H4 (cell line): ENCODE results near the gene RCBTB1. TPM values are rescaled to one million over a fixed set of nuclear protein-coding genes. Genes with fewer than 3 reads are reported as not detected.
A peak's percentile ranks its signal among the peaks of the same experiment; 100 is the strongest.
"Not testable (repeated sequence)": the region's sequence is repeated elsewhere in the genome, so short reads cannot be mapped to it uniquely, and the experiment has no call there.

ENCODE experiments used
- DNase-seq: peaks from one replicate; pipeline ENCODE4 v3.0.0-alpha.2; 2015; ENCODE audit warnings: low spot score
- total RNA-seq: library from RNA; depleted of rRNA; stranded (reverse); fragments of >200 nt; shearing (Covaris generic); gene quantifications from 2 replicates; pipeline ENCODE4 v1.2.3, GENCODE V29; 2014; rRNA removed

RCBTB1 gene
- total RNA-seq = 8.4 and 10.8 TPM in 2 replicates

DNA sequence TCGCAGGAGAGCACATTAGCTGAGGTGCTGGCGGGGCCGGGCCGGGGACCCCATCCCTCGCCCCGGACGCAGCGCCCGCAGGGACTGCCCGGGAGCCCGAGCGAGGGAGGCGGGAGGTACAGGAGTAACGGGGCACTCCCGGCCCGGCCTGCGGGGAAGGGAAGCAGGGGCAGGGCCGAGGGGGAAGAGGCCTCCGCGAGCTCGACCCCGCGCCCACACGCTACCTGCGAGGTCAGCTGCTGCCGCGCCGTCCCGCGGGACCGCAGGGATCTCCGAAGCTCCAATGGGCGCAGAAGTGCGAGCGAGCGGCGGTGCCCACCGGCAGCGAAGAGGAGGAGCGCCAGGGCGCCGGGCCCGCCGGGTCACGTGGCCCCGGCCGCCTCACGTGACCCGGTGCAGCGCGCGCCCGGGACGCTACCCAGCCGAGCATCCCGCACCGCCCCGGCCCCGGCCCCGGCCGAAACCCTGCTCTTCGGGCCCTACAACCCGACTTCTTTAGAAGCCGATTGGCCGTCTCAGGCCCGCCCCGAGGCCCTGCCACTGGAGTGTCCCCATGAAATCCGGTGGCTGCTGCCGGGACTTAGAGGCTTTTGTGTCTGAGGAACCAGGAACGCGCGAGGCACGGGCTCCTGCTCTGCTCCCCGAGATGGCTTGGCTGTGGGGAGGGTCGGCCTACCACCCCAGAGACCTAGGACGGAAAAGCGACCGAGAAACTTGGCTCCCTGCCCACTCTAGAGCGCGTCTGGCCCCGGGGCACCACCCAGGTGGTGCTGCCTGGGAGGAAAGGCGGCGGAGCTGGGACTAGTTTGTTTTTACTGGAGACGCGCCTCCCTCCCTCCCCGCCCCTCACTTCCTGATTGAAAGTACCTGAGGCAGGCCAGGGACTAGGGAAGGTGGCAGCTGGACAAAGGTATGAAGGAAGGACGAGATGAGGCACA lies at the start of gene RCBTB1:
TSS of gene RCBTB1 (minus strand) at position 339 of the 938 bp plus-strand sequence. CDS start 18,279 bp downstream, outside the sequence.
- peak; percentile 16 for DNase-seq

DNA sequence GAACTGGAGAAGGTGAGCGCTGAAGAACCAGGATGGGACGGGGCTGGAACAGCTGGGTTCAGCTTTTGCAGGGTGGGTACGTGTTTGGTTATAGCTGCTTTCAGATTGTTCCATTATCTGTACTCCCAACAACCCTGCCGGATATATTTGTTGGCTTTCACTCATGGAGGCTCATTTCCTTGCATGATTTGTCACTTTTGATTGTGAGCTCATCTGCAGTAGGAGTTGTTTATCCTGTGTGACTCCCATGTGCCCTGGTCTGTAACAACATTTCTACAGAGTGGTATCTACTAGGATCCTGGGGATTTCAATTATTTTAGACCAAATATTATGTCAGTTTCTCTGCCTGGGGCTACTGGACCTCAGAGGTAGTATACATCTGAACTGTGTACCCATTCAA lies 48.4 kb upstream of the RCBTB1 start:
- no peak for DNase-seq

DNA sequence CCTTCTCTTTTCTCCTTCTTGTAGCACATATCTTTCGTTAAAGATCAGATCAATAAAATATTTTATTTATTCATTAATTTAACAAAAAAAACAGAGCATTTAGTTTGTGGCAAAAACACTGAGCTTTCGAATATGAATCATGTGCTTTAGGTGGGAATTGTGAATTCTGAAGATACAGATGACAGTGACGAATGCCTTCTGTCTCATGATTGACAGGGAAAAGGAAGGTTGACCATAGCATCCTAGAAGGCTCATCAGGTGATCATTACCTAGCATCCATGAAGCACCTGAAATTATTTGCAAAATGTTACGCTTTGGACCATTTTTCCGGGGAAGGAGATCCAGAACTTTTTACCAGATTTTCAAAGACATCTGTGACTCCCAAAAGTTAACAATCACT lies 46.8 kb upstream of the RCBTB1 start:
- no peak for DNase-seq

DNA sequence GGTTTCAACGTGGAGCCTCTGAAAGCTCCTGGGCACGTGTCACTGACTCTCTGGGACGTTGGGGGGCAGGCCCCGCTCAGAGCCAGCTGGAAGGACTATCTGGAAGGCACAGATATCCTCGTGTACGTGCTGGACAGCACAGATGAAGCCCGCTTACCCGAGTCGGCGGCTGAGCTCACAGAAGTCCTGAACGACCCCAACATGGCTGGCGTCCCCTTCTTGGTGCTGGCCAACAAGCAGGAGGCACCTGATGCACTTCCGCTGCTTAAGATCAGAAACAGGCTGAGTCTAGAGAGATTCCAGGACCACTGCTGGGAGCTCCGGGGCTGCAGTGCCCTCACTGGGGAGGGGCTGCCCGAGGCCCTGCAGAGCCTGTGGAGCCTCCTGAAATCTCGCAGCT lies 45.2 kb upstream of the RCBTB1 start:
- no peak for DNase-seq

DNA sequence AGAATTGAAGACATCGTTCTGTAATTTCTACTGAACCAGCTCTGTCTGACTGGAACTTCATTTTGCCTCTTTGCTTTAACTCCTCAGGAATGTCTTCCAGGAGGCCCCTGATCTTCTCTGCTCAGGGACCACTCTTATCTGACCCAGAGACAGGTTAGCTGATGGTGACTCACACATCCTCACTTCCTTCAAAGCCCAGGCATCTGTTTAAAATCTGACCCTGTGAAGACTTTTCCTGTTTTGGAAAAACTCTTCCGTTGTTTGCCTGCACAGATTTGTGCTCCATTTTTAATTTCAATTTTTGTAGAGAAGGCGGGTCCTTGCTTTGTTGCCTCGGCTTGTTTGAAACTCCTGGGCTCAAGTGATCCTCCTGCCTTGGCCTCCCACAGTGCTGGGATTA lies 44.6 kb upstream of the RCBTB1 start:
- no peak for DNase-seq

DNA sequence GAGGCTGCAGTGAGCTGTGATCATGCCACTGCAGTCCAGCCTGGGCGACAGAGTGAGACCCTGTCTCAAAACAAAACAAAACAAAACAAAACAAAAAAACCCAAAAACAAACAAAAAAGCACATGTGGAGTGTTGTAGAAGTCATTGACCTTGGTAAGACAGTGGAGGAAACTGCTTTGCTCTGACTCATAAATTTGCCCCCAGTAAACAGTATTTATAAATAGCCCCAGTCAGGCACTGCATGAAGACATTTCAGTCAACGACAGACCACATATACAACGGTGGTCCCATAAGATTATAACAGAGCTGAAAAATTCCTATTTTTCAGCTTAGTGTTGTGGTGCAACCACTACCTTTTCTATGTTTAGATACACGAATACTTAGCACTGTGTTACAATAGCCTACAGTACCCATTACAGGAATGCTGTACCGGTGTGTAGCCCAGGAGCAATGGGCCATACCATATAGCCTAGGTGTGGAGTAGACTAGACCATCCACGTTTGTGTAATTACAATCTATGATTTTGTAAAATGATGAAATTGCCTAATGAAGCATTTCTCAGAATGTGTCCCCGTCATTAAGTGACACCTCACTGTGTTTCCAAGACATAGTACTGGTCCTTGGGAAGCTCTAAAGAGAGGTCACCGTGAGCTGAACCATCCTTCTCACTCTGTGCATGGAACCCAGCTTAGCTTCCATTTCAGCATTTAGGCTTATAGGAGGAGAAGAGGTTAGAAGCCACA lies 44.0 kb upstream of the RCBTB1 start:
- DNase-seq = no peak

DNA sequence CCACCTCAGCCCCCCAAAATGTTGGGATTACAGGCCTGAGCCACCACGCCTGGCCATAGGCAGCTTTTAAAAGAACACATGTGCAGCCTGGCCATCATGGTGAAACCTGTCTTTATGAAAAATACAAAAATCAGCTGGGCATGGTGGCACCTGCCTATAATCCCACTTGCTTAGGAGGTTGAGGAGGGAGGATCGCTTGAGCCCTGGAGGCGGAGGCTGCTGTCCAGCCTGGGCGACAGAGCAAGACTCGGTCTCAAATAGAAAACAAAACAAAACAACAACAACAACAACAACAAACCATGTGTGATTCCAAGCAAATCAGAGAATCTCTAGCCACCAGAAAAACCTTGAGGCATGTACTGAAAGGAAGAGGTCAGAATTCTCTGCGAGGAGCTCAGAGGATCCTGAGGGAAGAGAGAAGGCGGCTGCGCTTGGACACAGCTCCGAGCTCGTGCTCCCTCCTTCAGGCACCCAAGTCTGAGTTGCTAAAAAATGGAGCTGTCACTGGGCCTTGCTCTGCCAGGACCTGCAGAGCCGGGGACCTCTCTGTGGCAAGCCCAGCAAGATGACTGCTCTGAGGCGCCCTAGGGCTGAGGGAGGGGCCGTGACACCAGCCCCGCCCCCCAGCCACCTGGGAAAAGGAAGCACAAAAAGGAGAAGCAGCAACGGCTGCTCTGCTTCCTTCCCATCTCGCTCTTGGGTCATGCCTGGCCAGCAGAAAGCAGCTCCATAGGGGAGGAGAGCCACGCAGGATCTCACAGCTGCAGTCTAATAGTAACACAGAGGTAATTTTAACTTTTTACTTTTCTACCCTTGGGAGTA lies 42.7 kb upstream of the RCBTB1 start, which contains the start of gene ARL11:
TSS of gene ARL11 (plus strand) at position 677 of the 822 bp plus-strand sequence. CDS start 1,941 bp downstream, outside the sequence.
- DNase-seq = no peak

DNA sequence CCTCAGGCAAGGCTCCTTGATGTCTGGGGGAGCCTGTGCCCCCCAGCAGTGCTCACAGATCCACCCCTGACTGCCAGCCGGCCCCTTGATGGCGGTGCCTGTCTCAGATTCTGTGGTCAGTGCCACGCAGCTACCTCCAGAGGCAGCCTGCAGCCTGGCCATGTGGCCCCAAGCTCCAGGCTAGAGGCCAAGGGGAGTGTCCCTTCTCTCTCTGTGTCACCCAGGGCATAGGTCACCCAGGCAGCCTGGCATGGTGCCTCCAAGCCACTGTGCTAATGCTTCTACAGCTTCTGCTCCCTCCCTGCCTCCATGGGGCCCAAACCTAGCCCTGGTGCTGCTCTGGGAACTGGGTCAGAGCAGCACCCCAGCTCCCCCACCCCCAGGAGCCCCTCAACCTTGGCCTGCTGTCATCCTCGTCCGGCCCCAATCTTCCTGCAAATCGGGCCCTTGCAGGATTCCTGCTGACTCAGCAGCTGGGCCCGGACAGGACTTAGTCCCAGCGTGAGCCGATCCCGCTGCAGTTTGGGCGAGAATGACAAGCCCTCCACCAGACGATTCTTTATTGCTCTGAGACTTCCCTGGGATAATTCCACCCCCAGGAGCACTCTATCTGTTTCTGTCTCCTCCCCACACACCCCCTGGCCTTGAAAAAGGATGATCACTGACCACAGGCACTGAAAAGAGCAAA lies 40.2 kb upstream of the RCBTB1 start:
- DNase-seq = peak; percentile 8

DNA sequence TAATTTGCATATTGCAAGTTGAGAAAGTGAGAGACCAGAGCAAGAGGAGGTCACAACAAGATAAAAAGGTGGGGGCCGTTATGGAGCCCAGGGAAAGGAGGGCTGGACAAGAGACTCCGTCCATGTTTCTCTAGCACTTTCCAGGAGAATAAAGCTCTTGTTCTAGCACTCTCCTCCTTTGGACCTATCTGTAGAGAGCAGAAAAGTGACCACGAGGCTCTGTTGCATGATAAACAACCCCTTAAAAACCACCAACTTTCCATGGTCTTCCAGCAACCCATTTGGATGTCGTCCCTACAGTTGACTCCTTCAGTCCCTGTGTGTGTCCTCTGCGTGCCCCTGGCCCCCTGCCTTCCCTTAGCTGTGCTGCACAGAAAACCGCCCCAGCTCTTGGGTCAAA lies 38.9 kb upstream of the RCBTB1 start:
- no peak for DNase-seq

DNA sequence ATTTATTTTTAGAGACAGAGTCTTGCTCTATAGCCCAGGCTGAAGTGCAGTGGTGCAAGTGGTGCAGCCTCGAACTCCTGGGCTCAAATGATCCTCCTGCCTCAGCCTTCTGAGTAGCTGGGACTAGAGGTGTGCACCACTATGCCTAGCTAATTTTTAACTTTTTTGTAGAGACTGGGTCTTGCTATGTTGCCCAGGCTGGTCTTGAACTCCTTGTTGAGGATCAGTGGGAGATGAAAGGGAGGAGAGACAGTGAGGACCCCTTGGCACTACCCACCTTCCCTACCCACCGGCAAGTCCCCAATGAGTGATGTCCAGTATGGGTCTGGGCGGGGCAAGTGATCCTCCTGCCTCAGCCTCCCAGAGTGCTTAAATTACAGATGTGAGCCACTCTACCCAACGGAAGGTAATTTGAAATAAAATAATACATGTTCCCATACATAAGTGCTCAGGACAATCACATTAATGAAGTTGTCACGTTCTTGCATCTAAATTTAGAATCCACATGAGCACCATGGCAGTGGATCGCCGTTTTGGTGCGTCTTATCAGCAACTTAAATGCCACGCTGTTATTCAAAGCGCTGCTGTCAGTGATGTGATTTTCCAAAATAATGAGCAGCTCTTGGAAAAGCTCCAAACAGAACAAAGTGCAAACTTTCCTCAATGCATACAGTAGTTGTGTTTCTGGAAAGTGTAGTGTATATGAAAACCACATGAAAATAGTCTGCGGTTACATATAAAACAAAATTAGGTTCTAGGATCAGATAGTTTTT lies 37.0 kb upstream of the RCBTB1 start:
- no peak for DNase-seq

DNA sequence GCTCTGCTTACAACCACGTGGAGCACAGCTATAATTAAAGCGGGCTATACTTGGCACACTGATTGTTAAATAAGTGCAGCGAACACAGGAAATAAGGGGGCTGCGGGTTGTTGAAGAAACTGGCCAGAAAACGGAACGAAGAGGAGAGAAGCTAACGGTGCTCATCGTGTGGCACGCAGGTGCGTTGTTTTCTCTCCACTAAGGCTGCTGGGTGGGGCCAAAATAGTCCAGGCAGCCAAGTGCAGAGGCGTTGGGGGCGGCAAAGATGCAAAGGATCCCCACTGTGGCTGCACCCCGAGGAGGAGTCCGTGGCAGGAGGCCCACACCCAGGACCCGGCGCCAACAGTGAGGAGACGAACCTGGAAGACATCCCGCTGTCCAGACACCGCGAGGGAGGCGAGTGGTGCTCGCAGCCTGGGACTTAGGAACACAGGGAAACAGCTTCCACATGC lies 34.8 kb upstream of the RCBTB1 start:
- no peak for DNase-seq

DNA sequence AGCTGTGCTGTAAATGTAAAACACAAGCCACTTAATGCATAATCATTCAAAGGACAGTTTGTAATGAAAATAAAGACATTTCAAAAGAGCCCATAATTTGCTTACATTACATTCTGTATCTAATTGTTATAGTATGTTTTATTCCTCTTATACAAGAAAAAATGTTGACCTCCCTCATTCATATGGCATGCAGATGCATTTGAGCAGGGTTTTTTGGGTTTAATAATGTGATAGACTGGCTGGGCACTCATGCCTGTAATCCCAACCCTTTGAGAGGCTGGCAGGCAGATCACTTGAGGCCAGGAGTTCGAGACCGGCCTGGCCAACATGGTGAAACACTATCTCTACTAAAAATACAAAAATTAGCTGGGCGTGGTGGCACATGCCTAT lies 31.3 kb upstream of the RCBTB1 start:
- DNase-seq = no peak

DNA sequence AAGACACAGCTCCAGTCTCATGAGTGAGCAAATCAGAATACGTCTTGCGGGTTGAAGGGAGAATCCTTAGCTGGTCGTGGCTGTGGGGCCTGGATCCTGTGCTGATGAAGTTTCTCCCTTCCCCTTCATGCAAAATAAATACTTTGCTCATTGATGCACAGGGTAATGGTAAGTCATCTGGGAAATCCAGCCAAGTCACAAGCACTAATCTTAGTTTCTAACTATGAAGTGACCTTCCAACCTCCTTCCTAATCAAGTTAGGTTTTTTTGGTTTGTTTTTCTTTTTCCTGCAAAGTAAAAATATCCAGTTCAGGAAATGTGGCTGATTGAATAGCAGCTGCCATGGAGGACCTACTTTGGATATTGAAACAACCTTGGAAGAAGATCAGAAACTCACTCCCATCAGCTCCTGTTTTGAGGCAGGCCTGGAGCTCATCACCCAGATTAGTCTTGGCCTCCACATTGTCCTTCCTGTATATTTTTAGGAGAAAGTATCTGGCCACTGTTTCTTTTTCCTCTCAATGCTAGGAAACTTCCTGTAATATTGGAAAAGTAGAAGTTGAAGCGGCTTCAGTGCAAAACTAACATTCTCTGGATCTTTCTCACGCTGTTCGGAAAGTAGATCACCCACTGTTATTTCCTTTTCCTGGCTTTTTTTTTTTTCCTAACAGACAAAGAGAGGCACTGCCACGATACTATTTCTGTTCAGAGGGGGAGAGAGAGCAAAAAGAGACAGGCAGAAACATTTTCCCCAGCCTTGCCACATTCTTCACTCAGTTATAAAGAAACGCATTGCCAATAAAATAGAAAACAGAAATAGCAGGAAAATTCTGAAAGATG lies 30.7 kb upstream of the RCBTB1 start:
- DNase-seq = no peak

DNA sequence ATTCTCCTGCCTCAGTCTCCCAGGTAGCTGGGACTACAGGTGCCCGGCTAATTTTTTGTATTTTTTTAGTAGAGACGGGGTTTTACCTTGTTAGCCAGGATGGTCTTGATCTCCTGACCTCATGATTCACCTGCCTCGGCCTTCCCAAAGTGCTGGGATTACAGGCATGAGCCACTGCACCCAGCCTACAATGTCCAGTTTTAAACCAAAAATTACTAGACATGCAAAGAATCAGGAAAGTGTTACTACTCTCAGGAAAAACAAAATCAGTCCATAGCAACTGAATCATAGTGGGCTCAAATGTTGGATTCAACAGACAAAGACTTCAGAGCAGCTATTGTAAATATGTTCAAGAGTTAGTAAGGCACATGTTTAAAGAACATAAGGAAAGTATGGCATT lies 26.7 kb upstream of the RCBTB1 start:
- not testable (repeated sequence) for DNase-seq

DNA sequence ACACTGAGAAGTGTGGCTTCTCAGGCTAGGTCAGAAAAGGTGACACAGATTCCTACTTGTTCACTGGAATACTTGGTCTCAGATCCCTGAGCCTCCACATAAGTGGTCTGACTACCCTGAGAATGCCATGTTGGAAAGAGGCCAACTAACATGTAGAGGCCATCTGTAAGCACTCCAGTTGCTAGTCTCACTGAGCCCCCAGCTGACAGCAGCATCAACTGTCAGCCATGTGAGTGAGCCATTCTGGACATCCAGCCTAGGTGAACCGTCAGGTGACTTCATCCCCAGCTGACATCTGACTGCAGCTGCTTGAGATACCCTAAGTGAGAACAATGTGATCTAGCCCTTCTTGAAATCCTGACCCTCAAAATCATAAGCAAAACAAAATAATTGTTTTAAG lies 24.8 kb upstream of the RCBTB1 start:
- DNase-seq = no peak

DNA sequence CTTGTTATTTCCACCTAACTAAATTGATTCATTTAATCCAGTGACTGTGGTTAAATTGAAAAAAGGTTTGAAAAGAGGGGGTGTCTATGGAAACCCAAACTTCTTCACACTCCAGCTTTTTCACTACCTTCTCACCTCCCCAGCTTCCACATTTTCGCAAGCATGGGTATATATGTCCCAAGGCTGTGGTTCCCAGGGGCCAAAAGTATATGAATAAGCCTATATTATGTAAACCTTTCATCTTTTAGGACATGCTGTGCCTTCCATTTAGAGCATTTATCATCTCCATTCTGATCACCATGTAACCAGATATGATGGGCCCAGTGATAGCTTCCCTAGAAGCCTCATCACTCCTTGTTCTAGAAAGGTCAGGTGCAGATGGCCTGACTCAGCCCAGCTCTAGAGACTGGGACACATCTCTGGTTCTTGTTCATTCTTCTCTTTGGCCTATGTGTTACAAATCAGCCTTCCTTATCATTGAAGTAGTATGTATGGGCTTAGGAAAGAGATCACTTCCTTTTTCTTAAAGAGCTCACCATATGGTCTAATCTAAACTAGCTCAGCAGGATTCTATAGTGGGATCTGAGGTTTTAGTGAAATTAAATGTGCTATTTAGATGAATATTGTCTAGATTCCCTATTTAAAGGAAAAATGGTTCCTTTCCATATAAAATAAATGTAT lies 23.4 kb upstream of the RCBTB1 start:
- no peak for DNase-seq

DNA sequence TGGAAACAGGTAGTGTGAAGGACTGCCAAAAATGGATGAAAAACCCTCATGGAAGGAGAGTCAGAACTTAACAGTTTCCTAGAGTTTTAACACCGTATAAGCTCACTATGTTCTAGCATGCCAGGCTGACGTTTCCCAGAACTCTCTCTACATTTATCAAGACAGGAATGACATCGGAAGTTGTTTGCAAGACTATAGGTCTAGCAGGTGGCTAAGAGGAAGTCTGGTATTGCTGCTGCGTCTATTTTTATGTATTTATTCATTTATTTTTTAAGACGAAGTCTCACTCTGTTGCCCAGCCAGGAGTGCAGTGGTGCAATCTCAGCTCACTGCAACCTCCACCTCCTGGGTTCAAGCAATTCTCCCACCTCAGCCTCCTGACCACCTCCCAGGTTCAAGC lies 22.4 kb upstream of the RCBTB1 start:
- no peak for DNase-seq

DNA sequence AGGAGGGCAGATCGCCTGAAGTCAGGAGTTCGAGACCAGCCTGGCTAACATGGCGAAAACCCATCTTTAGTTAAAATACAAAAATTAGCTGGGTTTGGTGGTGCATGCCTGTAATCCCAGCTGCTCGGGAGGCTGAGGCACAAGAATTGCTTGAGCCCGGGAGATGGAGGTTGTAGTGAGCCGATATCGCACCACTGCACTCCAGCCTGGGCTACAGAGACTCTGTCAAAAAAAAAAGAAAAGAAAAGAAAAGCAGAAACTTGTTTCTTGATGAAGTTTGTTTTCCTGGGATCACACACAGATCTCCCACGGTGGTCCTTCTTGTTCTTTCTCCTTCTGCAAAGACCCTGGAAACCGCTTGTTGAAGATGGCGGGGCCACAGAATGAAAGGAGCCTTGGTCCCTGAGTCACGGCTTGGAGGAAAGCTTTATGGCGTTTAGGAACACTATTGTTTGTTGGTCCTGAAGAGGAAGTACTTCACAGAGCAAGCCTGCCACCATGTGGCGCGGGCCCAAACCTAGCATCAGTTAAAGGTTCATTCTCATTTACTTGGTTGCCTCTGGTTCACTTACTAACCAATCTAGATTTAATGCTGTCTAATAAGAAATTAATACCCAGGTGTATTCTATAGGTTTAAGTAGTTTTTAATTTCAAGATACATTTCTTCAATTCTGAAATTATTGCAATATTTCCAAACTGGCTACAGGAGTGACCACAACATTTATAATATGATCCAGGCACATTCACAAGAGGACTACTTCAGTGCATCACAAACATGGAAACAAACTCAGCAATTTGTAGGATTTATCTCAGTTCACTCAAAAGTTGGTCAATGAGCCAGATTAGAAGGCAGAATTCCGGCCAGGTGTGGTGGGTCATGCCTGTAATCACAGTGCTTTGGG lies 21.6 kb upstream of the RCBTB1 start:
- peak; percentile 80 for DNase-seq
